ENCODE results near the gene TREH. TPM values are rescaled to one million over a fixed set of nuclear protein-coding genes. Genes with fewer than 3 reads are reported as not detected.

TREH gene
- total RNA-seq, 2 experiments from 2014 or later: not detected

GRCh38 chr11:118649941-118650340 is 29.5 kb downstream of the TREH start:
- Mint-ChIP-seq H3K27ac (no peak overlapping the region), H3K4me1 (peaks cover 8% of the 10 kb centered on the region), H3K9me3 (no peaks in the 10 kb centered on the region), H3K4me3 (no peak overlapping the region), H3K27me3 (peaks cover 1% of the 10 kb centered on the region), H3K36me3 (ENCODE audit: low read depth) (no peaks in the 10 kb centered on the region)
- ChIA-PET CTCF (no interaction called here), POLR2A (no interaction called here)
- DNase-seq: no peak

GRCh38 chr11:118648291-118648690 is 31.2 kb downstream of the TREH start:
- H3K27me3 Mint-ChIP-seq: peaks cover 1% of the 10 kb centered on the region
- peaks cover 8% of the 10 kb centered on the region for H3K4me1 Mint-ChIP-seq
- H3K36me3 Mint-ChIP-seq (ENCODE audit: low read depth): no peaks in the 10 kb centered on the region
- no peak for DNase-seq
- H3K9me3 Mint-ChIP-seq: no peaks in the 10 kb centered on the region
- H3K27ac Mint-ChIP-seq: no peak overlapping the region
- no peak overlapping the region for H3K4me3 Mint-ChIP-seq
- CTCF ChIA-PET: interaction anchor here (0.6 kb wide), 1 partner anchor 408 kb away, joined by 3 read pairs; no protein-coding TSS in a partner anchor
- POLR2A ChIA-PET: no interaction called here

GRCh38 chr11:118646393-118646792 is 33.1 kb downstream of the TREH start:
- H3K27ac Mint-ChIP-seq: no peak overlapping the region
- no peaks in the 10 kb centered on the region for H3K9me3 Mint-ChIP-seq
- H3K4me1 Mint-ChIP-seq: no peaks in the 10 kb centered on the region
- no peak overlapping the region for H3K4me3 Mint-ChIP-seq
- H3K27me3 Mint-ChIP-seq: peaks cover 1% of the 10 kb centered on the region
- H3K36me3 Mint-ChIP-seq (ENCODE audit: low read depth): no peaks in the 10 kb centered on the region
- ChIA-PET POLR2A (no interaction called here), CTCF (interaction anchor here (2.1 kb wide), 1 partner anchor 12 kb away, joined by 6 read pairs; no protein-coding TSS in a partner anchor)
- no peak for DNase-seq

- H3K4me3 Mint-ChIP-seq: no peak overlapping the region
- no peak overlapping the region for H3K27ac Mint-ChIP-seq
- no peaks in the 10 kb centered on the region for H3K9me3 Mint-ChIP-seq
- H3K36me3 Mint-ChIP-seq (ENCODE audit: low read depth): no peaks in the 10 kb centered on the region
- no peak for DNase-seq
- peaks cover 1% of the 10 kb centered on the region for H3K27me3 Mint-ChIP-seq
- H3K4me1 Mint-ChIP-seq: no peaks in the 10 kb centered on the region
- POLR2A ChIA-PET: no interaction called here
- CTCF ChIA-PET: interaction anchor here (2.1 kb wide), 1 partner anchor 14 kb away, joined by 6 read pairs; no protein-coding TSS in a partner anchor
These were observed 34.3 kb downstream of the TREH start for GRCh38 chr11:118645066-118645715.

GRCh38 chr11:118644496-118644895 is 35.0 kb downstream of the TREH start:
- ChIA-PET CTCF (no interaction called here), POLR2A (no interaction called here)
- H3K9me3 Mint-ChIP-seq: no peaks in the 10 kb centered on the region
- no peak overlapping the region for H3K27ac Mint-ChIP-seq
- H3K4me1 Mint-ChIP-seq: no peaks in the 10 kb centered on the region
- H3K36me3 Mint-ChIP-seq (ENCODE audit: low read depth): no peaks in the 10 kb centered on the region
- H3K27me3 Mint-ChIP-seq: peaks cover 1% of the 10 kb centered on the region
- DNase-seq: no peak
- H3K4me3 Mint-ChIP-seq: no peak overlapping the region

GRCh38 chr11:118643995-118644345 is 35.5 kb downstream of the TREH start:
- no peak for DNase-seq
- H3K9me3 Mint-ChIP-seq: no peaks in the 10 kb centered on the region
- peaks cover 1% of the 10 kb centered on the region for H3K27me3 Mint-ChIP-seq
- no peak overlapping the region for H3K4me3 Mint-ChIP-seq
- ChIA-PET CTCF (interaction anchor here (0.6 kb wide), 1 partner anchor 98 kb away, joined by 3 read pairs; no protein-coding TSS in a partner anchor), POLR2A (no interaction called here)
- no peaks in the 10 kb centered on the region for H3K4me1 Mint-ChIP-seq
- no peak overlapping the region for H3K27ac Mint-ChIP-seq
- H3K36me3 Mint-ChIP-seq (ENCODE audit: low read depth): no peaks in the 10 kb centered on the region

GRCh38 chr11:118643142-118643994 is 36.1 kb downstream of the TREH start:
- peaks cover under 1% of the 10 kb centered on the region for H3K27me3 Mint-ChIP-seq
- CTCF ChIA-PET: interaction anchor here (0.6 to 1.0 kb wide), 2 partner anchors 17 to 99 kb away, joined by 3 read pairs; no protein-coding TSS in a partner anchor
- no peaks in the 10 kb centered on the region for H3K9me3 Mint-ChIP-seq
- POLR2A ChIA-PET: no interaction called here
- no peak overlapping the region for H3K27ac Mint-ChIP-seq
- no peaks in the 10 kb centered on the region for H3K36me3 Mint-ChIP-seq (ENCODE audit: low read depth)
- H3K4me3 Mint-ChIP-seq: no peak overlapping the region
- no peaks in the 10 kb centered on the region for H3K4me1 Mint-ChIP-seq
- DNase-seq: no peak

GRCh38 chr11:118641397-118642019 is 37.9 kb downstream of the TREH start:
- Mint-ChIP-seq H3K27ac (no peak overlapping the region), H3K9me3 (no peaks in the 10 kb centered on the region), H3K36me3 (ENCODE audit: low read depth) (no peaks in the 10 kb centered on the region), H3K4me3 (no peak overlapping the region), H3K4me1 (no peaks in the 10 kb centered on the region), H3K27me3 (no peaks in the 10 kb centered on the region)
- no peak for DNase-seq
- ChIA-PET CTCF (interaction anchor here (0.8 kb wide), 1 partner anchor 48 kb away, joined by 3 read pairs; no protein-coding TSS in a partner anchor), POLR2A (no interaction called here)

GRCh38 chr11:118640332-118641154 is 38.9 kb downstream of the TREH start:
- ChIA-PET CTCF (interaction anchor here (1.2 kb wide), 1 partner anchor 33 kb away, joined by 4 read pairs; the partner anchor contains the start of gene PHLDB1), POLR2A (interaction anchor here (1.1 kb wide), 1 partner anchor 15 kb away, joined by 3 read pairs; no protein-coding TSS in a partner anchor)
- no peak for DNase-seq
- H3K9me3 Mint-ChIP-seq: no peaks in the 10 kb centered on the region
- no peaks in the 10 kb centered on the region for H3K36me3 Mint-ChIP-seq (ENCODE audit: low read depth)
- peaks cover 2% of the 10 kb centered on the region for H3K27me3 Mint-ChIP-seq
- no peak overlapping the region for H3K4me3 Mint-ChIP-seq
- H3K4me1 Mint-ChIP-seq: no peaks in the 10 kb centered on the region
- no peak overlapping the region for H3K27ac Mint-ChIP-seq

GRCh38 chr11:118639899-118640298 is 39.6 kb downstream of the TREH start:
- ChIA-PET POLR2A (interaction anchor here (1.1 kb wide), 1 partner anchor 15 kb away, joined by 3 read pairs; no protein-coding TSS in a partner anchor), CTCF (interaction anchor here (1.2 kb wide), 1 partner anchor 33 kb away, joined by 4 read pairs; the partner anchor contains the start of gene PHLDB1)
- no peaks in the 10 kb centered on the region for H3K36me3 Mint-ChIP-seq (ENCODE audit: low read depth)
- no peak overlapping the region for H3K4me3 Mint-ChIP-seq
- no peaks in the 10 kb centered on the region for H3K4me1 Mint-ChIP-seq
- DNase-seq: no peak
- peaks cover 2% of the 10 kb centered on the region for H3K27me3 Mint-ChIP-seq
- no peaks in the 10 kb centered on the region for H3K9me3 Mint-ChIP-seq
- no peak overlapping the region for H3K27ac Mint-ChIP-seq

GRCh38 chr11:118638726-118639125 is 40.7 kb downstream of the TREH start:
- H3K9me3 Mint-ChIP-seq: no peaks in the 10 kb centered on the region
- peaks cover 2% of the 10 kb centered on the region for H3K27me3 Mint-ChIP-seq
- no peaks in the 10 kb centered on the region for H3K4me1 Mint-ChIP-seq
- DNase-seq: no peak
- H3K27ac Mint-ChIP-seq: no peak overlapping the region
- CTCF ChIA-PET: interaction anchor here (1.1 kb wide), 1 partner anchor 21 kb away, joined by 3 read pairs; no protein-coding TSS in a partner anchor
- POLR2A ChIA-PET: no interaction called here
- H3K4me3 Mint-ChIP-seq: no peak overlapping the region
- H3K36me3 Mint-ChIP-seq (ENCODE audit: low read depth): no peaks in the 10 kb centered on the region

- POLR2A ChIA-PET: interaction anchor here (0.5 kb wide), 1 partner anchor 366 kb away, joined by 3 read pairs; no protein-coding TSS in a partner anchor
These were observed 42.7 kb downstream of the TREH start for GRCh38 chr11:118636569-118637290.

More at GRCh38 chr11:118636569-118637290, 42.7 kb downstream of the TREH start:
- Mint-ChIP-seq H3K4me3 (no peak overlapping the region), H3K4me1 (no peaks in the 10 kb centered on the region), H3K9me3 (no peaks in the 10 kb centered on the region), H3K27ac (no peak overlapping the region), H3K36me3 (ENCODE audit: low read depth) (no peaks in the 10 kb centered on the region), H3K27me3 (peaks cover 2% of the 10 kb centered on the region)
- CTCF ChIA-PET: interaction anchor here (0.6 to 1.9 kb wide), 3 partner anchors 17 to 1345 kb away, joined by 3 to 8 read pairs (median 3); partner anchors contain the start of gene BACE1-AS
- no peak for DNase-seq

All from activated CD4-positive, alpha-beta memory T cell treated with anti-CD3 and anti-CD28 coated beads, Interleukin-2, amount 10 ng/mL, durations not matched to agents 7 days and 5 days (primary cell).